ENCODE measurements around the gene ALAS1.

Gene ALAS1

GRCh38 chr3:52240059-52240885 is 42.3 kb downstream of the ALAS1 start:
- TF ChIP-seq TAF1 (IDR thresholded peaks at IDR 0.05; ENCODE audit: borderline replicate concordance, insufficient read depth, low read length) (no peak), POLR2AphosphoS5 (IDR thresholded peaks at IDR 0.05; ENCODE audit: low read depth, low read length) (peak; percentile 46), SIN3A (IDR thresholded peaks at IDR 0.05; ENCODE audit: borderline replicate concordance, insufficient read depth, low read length) (no peak)

- TF ChIP-seq SIN3A (IDR thresholded peaks at IDR 0.05; ENCODE audit: borderline replicate concordance, insufficient read depth, low read length) (no peak), REST (IDR thresholded peaks at IDR 0.05; ENCODE audit: insufficient read depth in 1 of 2, low read depth in 2 of 2, low read length in 2 of 2) (no peak), POLR2AphosphoS5 (IDR thresholded peaks at IDR 0.05; ENCODE audit: low read depth, low read length) (no peak), FOXP2 (optimal IDR thresholded peaks at IDR 0.05; ENCODE audit: borderline replicate concordance, extremely low read depth, extremely low read length, insufficient read depth) (no peak), TAF1 (IDR thresholded peaks at IDR 0.05; ENCODE audit: borderline replicate concordance, insufficient read depth, low read length) (no peak)
Observed at GRCh38 chr3:52240886-52241370, 43.0 kb downstream of the ALAS1 start.

GRCh38 chr3:52242039-52242438 is 44.1 kb downstream of the ALAS1 start:
- TF ChIP-seq SIN3A (IDR thresholded peaks at IDR 0.05; ENCODE audit: borderline replicate concordance, insufficient read depth, low read length) = no peak
- TF ChIP-seq FOXP2 (optimal IDR thresholded peaks at IDR 0.05; ENCODE audit: borderline replicate concordance, extremely low read depth, extremely low read length, insufficient read depth) = no peak
- no peak for TF ChIP-seq POLR2AphosphoS5 (IDR thresholded peaks at IDR 0.05; ENCODE audit: low read depth, low read length)
- TF ChIP-seq TAF1 (IDR thresholded peaks at IDR 0.05; ENCODE audit: borderline replicate concordance, insufficient read depth, low read length) = no peak
- TF ChIP-seq REST (IDR thresholded peaks at IDR 0.05; ENCODE audit: insufficient read depth in 1 of 2, low read depth in 2 of 2, low read length in 2 of 2) = no peak

- TF ChIP-seq POLR2AphosphoS5 (IDR thresholded peaks at IDR 0.05; ENCODE audit: low read depth, low read length) = no peak
- no peak for TF ChIP-seq TAF1 (IDR thresholded peaks at IDR 0.05; ENCODE audit: borderline replicate concordance, insufficient read depth, low read length)
- no peak for TF ChIP-seq SIN3A (IDR thresholded peaks at IDR 0.05; ENCODE audit: borderline replicate concordance, insufficient read depth, low read length)
- no peak for TF ChIP-seq REST (IDR thresholded peaks at IDR 0.05; ENCODE audit: insufficient read depth in 1 of 2, low read depth in 2 of 2, low read length in 2 of 2)
- no peak for TF ChIP-seq FOXP2 (optimal IDR thresholded peaks at IDR 0.05; ENCODE audit: borderline replicate concordance, extremely low read depth, extremely low read length, insufficient read depth)
Observed at GRCh38 chr3:52243791-52244628, 46.0 kb downstream of the ALAS1 start.

Data from PFSK-1 (cell line).